Hepatocyte (in vitro differentiated cells): Measurements from ENCODE around the gene INSL3.

Experiments used
- EZH2 ChIP-seq: fragments of 200-600 bp; sonication (generic); IDR thresholded peaks from 2 replicates; pipeline ENCODE4 v1.6.1; 2016; ENCODE audit warnings: antibody characterized with exemption, mild to moderate bottlenecking, borderline replicate concordance
- EZH2phosphoT487 ChIP-seq: fragments of 200-600 bp; sonication (generic); IDR thresholded peaks from one replicate; pipeline ENCODE4 v1.6.1; 2018; ENCODE audit warnings: antibody characterized with exemption, mild to moderate bottlenecking, low read depth, moderate library complexity; ENCODE audit not compliant: unreplicated experiment, severe bottlenecking
- TF ChIP-seq, protein P1 (sequence below): fragments of 200-600 bp; sonication (generic); IDR thresholded peaks from 2 replicates; pipeline ENCODE4 v1.5.1; 2016; ENCODE audit warnings: antibody characterized with exemption, mild to moderate bottlenecking; ENCODE audit not compliant: poor library complexity

GRCh38 chr19:17826508-17827056 is 5.3 kb upstream of the INSL3 start:
- TF ChIP-seq, protein P1, sequence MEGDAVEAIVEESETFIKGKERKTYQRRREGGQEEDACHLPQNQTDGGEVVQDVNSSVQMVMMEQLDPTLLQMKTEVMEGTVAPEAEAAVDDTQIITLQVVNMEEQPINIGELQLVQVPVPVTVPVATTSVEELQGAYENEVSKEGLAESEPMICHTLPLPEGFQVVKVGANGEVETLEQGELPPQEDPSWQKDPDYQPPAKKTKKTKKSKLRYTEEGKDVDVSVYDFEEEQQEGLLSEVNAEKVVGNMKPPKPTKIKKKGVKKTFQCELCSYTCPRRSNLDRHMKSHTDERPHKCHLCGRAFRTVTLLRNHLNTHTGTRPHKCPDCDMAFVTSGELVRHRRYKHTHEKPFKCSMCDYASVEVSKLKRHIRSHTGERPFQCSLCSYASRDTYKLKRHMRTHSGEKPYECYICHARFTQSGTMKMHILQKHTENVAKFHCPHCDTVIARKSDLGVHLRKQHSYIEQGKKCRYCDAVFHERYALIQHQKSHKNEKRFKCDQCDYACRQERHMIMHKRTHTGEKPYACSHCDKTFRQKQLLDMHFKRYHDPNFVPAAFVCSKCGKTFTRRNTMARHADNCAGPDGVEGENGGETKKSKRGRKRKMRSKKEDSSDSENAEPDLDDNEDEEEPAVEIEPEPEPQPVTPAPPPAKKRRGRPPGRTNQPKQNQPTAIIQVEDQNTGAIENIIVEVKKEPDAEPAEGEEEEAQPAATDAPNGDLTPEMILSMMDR = no peak
- TF ChIP-seq EZH2 (no peak), EZH2phosphoT487 (no peak)
